HG03045 (cell line): ENCODE results near the gene SPECC1.
"Not testable (repeated sequence)": the region's sequence is repeated elsewhere in the genome, so short reads cannot be mapped to it uniquely, and the experiment has no call there.

Experiments
- ATAC-seq: cut with Tn5 transposase; IDR thresholded peaks from one replicate; pipeline ENCODE4 v1.9.1; 2021; ENCODE audit warnings: mild to moderate bottlenecking, moderate library complexity; ENCODE audit not compliant: unreplicated experiment

Gene SPECC1

GRCh38 chr17:20165516-20165915 lies 156.4 kb downstream of the SPECC1 start:
- ATAC-seq = not testable (repeated sequence)

- no peak for ATAC-seq
Measured at GRCh38 chr17:20170085-20170484, 160.9 kb downstream of the SPECC1 start.

GRCh38 chr17:20171741-20172365 lies 162.7 kb downstream of the SPECC1 start:
- no peak for ATAC-seq

- ATAC-seq = no peak
Measured at GRCh38 chr17:20172376-20172775, 163.2 kb downstream of the SPECC1 start.

- no peak for ATAC-seq
Measured at GRCh38 chr17:20173091-20173490, 163.9 kb downstream of the SPECC1 start.

GRCh38 chr17:20174588-20175265 lies 165.6 kb downstream of the SPECC1 start:
- ATAC-seq = no peak

GRCh38 chr17:20179041-20179440 lies 169.9 kb downstream of the SPECC1 start:
- ATAC-seq = no peak

GRCh38 chr17:20180661-20181060 lies 171.5 kb downstream of the SPECC1 start:
- no peak for ATAC-seq

- ATAC-seq = no peak
Measured at GRCh38 chr17:20184181-20184580, 175.0 kb downstream of the SPECC1 start.

- no peak for ATAC-seq
Measured at GRCh38 chr17:20184977-20185619, 175.9 kb downstream of the SPECC1 start.

- no peak for ATAC-seq
Measured at GRCh38 chr17:20187049-20187448, 177.9 kb downstream of the SPECC1 start.

- no peak for ATAC-seq
Measured at GRCh38 chr17:20189302-20189701, 180.1 kb downstream of the SPECC1 start.

- no peak for ATAC-seq
Measured at GRCh38 chr17:20189979-20190378, 180.8 kb downstream of the SPECC1 start.

- no peak for ATAC-seq
Measured at GRCh38 chr17:20190605-20191004, 181.4 kb downstream of the SPECC1 start.

- ATAC-seq = no peak
Measured at GRCh38 chr17:20191056-20191455, 181.9 kb downstream of the SPECC1 start.

GRCh38 chr17:20196286-20196685 lies 187.1 kb downstream of the SPECC1 start:
- ATAC-seq = not testable (repeated sequence)

GRCh38 chr17:20197272-20197926 lies 188.2 kb downstream of the SPECC1 start:
- ATAC-seq = no peak

GRCh38 chr17:20200016-20200795 lies 191.0 kb downstream of the SPECC1 start:
- no peak for ATAC-seq

- ATAC-seq = no peak
Measured at GRCh38 chr17:20200865-20201458, 191.8 kb downstream of the SPECC1 start.

GRCh38 chr17:20202141-20202621 lies 193.0 kb downstream of the SPECC1 start:
- no peak for ATAC-seq
